ENCODE measurements around the gene ATP5F1C. TPM values are rescaled to one million over a fixed set of nuclear protein-coding genes. Genes with fewer than 3 reads are reported as not detected.

The ATP5F1C gene
- total RNA-seq, 1 donor from 2014 or later, result 133 TPM

DNA sequence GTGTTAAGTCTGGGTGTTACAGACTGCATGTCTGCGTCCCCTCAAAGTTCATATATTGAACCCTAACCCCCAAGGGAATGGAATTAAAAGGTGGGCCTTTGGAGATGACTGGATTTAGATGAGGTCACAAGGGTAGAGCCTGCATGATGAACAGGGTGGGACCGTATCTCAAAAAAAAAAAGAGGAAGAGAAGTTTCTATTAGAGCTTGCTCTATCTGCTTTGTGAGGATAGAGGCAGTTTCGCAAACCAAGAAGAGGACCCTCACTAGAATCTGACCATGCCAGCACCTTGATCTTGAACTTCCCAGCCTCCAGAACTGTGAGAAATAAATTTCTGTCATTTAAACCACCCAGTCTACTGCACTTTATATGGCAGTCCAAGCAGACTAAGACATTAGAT, 1.5 kb upstream of the ATP5F1C start:
- no peaks in the 10 kb centered on the region for H3K27me3 Mint-ChIP-seq (ENCODE audit: unreplicated experiment)
- no peaks in the 10 kb centered on the region for H3K9me3 Mint-ChIP-seq (ENCODE audit: unreplicated experiment)
- no peak overlapping the region for H3K4me3 Mint-ChIP-seq (ENCODE audit: unreplicated experiment)
- H3K36me3 Mint-ChIP-seq (ENCODE audit: unreplicated experiment), result peaks cover 7% of the 10 kb centered on the region
- no peak overlapping the region for H3K27ac Mint-ChIP-seq (ENCODE audit: unreplicated experiment)
- DNase-seq (ENCODE audit: extremely low spot score, unreplicated experiment), result no peak
- peaks cover 35% of the 10 kb centered on the region for H3K4me1 Mint-ChIP-seq (ENCODE audit: unreplicated experiment)
- TF ChIP-seq, protein P1, sequence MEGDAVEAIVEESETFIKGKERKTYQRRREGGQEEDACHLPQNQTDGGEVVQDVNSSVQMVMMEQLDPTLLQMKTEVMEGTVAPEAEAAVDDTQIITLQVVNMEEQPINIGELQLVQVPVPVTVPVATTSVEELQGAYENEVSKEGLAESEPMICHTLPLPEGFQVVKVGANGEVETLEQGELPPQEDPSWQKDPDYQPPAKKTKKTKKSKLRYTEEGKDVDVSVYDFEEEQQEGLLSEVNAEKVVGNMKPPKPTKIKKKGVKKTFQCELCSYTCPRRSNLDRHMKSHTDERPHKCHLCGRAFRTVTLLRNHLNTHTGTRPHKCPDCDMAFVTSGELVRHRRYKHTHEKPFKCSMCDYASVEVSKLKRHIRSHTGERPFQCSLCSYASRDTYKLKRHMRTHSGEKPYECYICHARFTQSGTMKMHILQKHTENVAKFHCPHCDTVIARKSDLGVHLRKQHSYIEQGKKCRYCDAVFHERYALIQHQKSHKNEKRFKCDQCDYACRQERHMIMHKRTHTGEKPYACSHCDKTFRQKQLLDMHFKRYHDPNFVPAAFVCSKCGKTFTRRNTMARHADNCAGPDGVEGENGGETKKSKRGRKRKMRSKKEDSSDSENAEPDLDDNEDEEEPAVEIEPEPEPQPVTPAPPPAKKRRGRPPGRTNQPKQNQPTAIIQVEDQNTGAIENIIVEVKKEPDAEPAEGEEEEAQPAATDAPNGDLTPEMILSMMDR (IDR thresholded peaks at IDR 0.05), result no peak

DNA sequence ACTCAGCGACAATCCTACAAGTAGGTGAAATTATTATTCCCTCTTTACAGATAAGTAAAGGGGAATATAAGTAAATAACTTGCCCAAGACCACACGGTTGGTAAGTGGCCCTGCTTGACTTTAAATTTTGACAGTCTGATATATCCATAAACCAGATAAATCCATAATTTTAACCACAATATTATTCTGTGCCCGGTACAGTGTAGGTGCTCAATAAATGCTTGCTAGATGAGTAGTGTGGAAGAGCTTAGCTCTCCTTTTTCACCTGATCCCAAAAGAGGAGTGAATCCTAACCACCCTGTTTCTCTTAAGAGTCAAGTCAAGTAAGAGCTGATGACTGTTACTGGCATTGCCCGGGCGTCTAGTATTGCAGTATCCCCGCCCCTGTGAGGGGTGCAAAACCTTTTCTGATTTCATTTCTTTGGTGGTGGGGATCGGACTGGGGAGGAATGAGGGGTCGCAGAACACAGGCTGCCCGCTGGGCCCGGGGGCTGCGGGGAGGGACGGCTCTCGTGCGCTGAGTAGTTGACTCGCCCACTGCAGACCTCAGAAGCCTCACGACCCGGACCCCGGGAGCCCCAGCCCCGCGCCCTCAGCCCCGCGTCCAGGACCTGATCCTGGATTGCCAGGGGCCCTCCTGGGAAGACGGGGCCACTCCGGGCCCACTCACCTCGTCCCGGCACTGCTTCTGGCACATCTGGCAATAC, 674 bp upstream of the ATP5F1C start:
- H3K27ac Mint-ChIP-seq (ENCODE audit: unreplicated experiment), result no peak overlapping the region
- H3K4me3 Mint-ChIP-seq (ENCODE audit: unreplicated experiment), result no peak overlapping the region
- H3K9me3 Mint-ChIP-seq (ENCODE audit: unreplicated experiment), result no peaks in the 10 kb centered on the region
- no peak for DNase-seq (ENCODE audit: extremely low spot score, unreplicated experiment)
- peaks cover 7% of the 10 kb centered on the region for H3K36me3 Mint-ChIP-seq (ENCODE audit: unreplicated experiment)
- TF ChIP-seq, protein P1 (IDR thresholded peaks at IDR 0.05), result no peak
- peaks cover 43% of the 10 kb centered on the region for H3K4me1 Mint-ChIP-seq (ENCODE audit: unreplicated experiment)
- no peaks in the 10 kb centered on the region for H3K27me3 Mint-ChIP-seq (ENCODE audit: unreplicated experiment)

DNA sequence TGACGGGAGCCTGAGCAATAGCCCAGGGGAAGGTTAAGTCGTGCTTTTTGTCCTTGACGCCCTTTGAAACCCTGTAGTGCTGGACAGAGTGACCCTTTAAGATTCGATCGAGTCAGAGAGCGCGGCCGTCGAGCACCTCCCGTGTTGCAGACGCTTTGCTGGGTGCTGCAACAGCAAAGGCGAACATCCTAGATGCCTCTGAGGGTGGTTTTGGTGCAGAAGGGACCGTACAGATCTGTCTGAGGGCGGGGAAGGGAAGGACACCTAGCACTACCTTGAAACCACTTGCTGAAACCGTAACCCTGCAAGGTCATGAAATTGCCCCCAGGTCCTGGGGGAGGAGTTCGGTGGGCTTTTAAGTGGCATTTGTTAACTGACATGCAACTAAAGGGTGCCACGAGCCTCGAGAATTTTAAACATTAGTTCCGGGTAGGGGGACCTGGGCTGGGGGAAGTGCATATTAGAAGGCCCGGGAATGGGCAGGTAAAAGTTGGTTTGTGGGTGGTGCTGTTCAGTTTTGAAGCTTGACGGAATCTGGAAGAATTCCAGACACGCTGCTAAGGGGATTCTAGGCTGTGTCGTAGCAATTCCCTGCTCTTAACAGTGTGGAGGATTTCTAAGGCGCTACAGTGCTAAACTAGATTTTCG, 786 bp downstream of the ATP5F1C start:
- H3K4me1 Mint-ChIP-seq (ENCODE audit: unreplicated experiment), result peaks cover 56% of the 10 kb centered on the region
- TF ChIP-seq, protein P1 (IDR thresholded peaks at IDR 0.05), result no peak
- H3K36me3 Mint-ChIP-seq (ENCODE audit: unreplicated experiment), result peaks cover 8% of the 10 kb centered on the region
- no peak overlapping the region for H3K27ac Mint-ChIP-seq (ENCODE audit: unreplicated experiment)
- H3K27me3 Mint-ChIP-seq (ENCODE audit: unreplicated experiment), result no peaks in the 10 kb centered on the region
- DNase-seq (ENCODE audit: extremely low spot score, unreplicated experiment), result no peak
- H3K9me3 Mint-ChIP-seq (ENCODE audit: unreplicated experiment), result no peaks in the 10 kb centered on the region
- no peak overlapping the region for H3K4me3 Mint-ChIP-seq (ENCODE audit: unreplicated experiment)

DNA sequence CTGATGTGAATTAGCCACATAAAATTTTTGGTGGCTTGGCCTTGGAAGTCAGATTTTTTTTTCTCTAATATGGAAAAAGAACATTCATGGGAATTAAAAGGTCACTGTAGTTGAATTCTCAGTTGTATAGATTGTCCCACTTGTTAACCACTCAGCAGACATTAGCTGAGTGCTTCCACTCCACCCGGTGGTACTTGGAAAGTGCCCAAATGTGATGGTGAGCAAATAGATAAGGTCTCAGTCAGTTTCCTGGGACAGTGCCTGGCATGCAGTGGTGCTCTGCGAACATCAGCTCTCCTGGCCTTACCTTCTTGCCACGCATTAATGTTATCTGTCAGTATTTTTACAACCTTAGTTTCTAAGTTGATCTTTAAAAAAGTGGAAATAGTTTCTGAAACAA, 1.4 kb downstream of the ATP5F1C start:
- H3K4me3 Mint-ChIP-seq (ENCODE audit: unreplicated experiment), result no peak overlapping the region
- peaks cover 57% of the 10 kb centered on the region for H3K4me1 Mint-ChIP-seq (ENCODE audit: unreplicated experiment)
- no peak for DNase-seq (ENCODE audit: extremely low spot score, unreplicated experiment)
- H3K36me3 Mint-ChIP-seq (ENCODE audit: unreplicated experiment), result peaks cover 8% of the 10 kb centered on the region
- H3K27ac Mint-ChIP-seq (ENCODE audit: unreplicated experiment), result peak overlapping the region; percentile 37
- H3K9me3 Mint-ChIP-seq (ENCODE audit: unreplicated experiment), result no peaks in the 10 kb centered on the region
- H3K27me3 Mint-ChIP-seq (ENCODE audit: unreplicated experiment), result no peaks in the 10 kb centered on the region
- TF ChIP-seq, protein P1 (IDR thresholded peaks at IDR 0.05), result no peak

DNA sequence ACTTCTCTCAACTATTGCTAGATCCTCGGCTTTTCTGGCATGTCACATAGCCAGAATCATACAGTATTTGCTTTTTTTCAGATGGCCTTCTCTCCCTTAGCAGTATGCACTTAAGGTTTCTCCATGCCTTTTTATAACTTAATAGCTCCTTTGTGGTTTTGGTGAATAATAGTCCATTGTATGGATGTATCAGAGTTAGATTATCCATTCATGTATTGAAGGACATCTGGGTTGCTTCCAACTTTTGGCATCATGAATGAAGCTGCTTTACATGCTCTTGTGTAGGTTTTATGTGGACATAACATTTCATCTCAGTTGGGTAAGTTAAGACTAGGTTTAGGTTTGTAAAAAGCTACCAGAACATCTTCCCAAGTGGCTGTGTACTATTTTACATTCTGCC, 4.6 kb downstream of the ATP5F1C start:
- Mint-ChIP-seq H3K9me3 (ENCODE audit: unreplicated experiment) (no peaks in the 10 kb centered on the region), H3K4me3 (ENCODE audit: unreplicated experiment) (no peak overlapping the region), H3K27ac (ENCODE audit: unreplicated experiment) (no peak overlapping the region), H3K4me1 (ENCODE audit: unreplicated experiment) (peaks cover 61% of the 10 kb centered on the region), H3K27me3 (ENCODE audit: unreplicated experiment) (no peaks in the 10 kb centered on the region), H3K36me3 (ENCODE audit: unreplicated experiment) (peaks cover 19% of the 10 kb centered on the region)
- no peak for DNase-seq (ENCODE audit: extremely low spot score, unreplicated experiment)
- TF ChIP-seq, protein P1 (IDR thresholded peaks at IDR 0.05), result no peak
